HG03139 (cell line): ENCODE measurements around the gene GPHN.

Experiments
- ATAC-seq: cut with Tn5 transposase; IDR thresholded peaks from one replicate; pipeline ENCODE4 v1.9.1; 2021; ENCODE audit not compliant: unreplicated experiment

The GPHN gene

DNA sequence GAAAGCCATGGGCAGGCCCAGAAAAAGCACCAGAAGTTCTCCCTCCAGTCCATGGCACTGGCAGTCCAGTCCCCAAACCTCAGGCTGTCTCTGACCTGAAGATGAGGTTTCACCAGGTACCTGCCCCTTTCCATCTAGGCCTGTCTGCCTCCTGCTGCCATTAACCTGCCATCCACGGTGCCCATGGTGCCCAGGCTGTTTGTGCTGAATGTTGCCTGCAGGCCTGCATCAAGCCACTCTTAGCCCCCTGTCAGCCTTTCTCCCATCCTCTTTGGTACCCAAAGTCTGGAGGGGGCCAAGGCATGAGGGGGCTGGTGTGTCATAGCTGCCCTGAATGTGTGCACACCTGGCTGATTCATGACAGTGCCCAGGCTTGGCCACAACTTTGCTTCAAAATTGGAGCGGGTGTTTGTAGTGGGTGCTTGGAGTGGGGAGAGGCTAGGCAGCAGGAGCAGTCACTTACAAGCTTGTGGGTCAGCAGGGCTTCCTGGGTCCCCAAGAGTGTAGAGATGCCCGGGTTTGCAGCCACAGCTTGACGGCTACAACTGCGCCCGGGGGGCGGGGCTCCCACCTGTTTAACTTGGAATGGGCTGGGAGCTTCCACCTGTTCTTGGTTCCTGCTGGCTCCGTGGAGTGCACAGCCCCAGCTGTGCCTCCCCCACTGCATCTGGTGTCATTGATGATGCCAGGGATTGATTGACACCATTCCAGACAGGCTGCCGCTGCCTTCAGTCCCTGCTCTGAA, 88.5 kb downstream of the GPHN start:
- no peak for ATAC-seq

DNA sequence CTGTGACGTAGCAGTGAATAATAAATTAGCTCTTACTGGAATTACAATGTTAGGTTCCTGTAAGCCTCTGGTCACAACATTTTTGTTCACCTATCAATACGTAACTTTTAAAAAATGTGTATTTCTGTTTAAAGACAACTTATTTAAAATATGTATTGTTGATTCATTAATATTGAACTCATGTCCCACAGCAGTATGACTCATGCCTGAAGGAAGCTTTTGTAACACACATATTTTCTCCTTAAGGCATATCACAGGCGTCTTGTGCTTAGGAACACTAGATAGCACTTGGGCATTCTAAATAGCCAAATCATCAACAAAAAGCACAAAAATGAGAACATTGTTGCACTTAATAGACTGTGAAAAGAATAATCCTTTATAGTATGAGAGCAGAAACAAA, 92.5 kb downstream of the GPHN start:
- ATAC-seq: no peak

DNA sequence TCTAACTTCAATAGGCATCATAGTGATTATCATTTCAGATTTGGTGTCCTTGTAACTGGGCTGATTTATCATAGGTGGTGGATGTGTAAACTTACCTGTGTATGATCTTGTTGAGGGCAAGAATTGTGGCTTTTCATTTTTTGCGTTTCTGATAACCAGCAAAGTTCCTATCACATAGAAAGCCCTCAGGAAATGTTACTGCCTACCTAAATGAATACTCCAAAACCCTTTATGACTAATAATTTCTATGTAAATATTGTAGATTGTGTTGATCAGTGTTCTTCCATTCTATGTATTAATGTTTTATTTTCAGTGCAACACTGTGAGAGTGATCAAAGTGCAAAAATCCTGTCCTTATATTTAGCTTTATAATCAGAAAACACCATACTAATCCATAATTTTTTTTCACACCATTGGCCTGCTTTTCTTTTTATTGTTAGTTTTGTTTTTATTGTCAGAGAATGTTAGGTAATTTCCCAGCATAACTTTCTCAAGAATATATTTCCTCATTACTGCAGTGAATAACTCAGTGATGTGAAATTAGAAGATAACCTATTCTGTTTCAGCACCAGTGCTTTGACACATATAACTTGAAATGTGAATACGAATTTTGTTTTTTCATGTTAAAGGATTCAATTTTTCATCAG, 94.1 kb downstream of the GPHN start:
- ATAC-seq: no peak

DNA sequence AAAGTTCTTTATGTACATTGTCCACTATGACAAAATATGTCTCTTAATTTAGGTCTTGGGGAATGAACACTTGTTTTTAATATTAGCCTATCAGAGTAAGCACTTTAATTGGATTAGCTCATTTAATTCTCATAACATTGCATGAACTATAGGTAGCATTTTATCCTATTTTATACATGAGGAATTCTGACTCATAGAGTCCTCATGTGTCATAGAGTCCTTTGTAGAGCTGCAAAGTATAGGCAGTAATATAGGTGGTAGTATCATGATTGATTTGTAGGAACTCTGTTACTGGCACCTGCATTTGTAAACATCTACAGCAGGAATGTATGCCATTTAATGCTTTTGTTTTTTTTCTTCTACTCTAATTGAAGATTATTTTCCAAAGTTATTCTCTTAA, 96.0 kb downstream of the GPHN start:
- no peak for ATAC-seq

DNA sequence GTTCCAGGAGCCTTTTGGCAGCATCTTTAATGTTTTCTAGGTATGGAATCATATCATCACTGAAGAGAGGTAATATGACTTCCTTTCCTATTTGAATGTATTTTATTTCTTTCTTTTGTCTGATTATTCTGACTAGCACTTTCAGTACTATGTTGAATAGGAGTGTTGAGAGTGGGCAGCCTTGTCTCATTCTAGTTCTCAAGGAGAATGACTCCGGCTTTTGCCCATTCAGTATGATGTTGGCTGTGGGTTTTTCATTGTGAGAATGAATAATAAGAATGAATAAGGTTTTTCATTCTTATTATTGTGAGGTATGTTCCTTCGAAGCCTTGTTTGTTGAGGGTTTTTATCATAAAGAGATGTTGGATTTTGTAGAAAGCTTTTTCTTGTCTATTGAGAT, 98.9 kb downstream of the GPHN start:
- no peak for ATAC-seq

DNA sequence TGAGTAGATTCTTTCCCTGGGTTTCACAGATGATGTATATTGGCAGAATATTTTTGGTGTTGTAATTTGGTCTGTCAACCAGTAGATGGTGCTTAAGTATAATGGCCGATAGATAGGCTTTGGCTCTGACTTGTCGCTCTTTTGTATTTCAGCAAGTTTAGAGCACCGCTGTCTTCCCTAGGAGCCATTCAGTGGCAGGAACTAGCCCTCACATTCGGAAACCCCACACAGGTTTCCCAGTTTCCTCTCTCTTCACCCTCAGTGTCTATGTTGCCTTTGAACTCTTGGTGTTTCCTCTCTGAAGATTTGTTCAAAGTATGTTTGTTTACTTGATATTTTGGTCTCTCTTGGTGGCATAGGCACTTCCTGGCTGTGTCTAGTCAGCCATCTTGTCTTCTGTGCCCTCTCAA, 102.2 kb downstream of the GPHN start:
- ATAC-seq: no peak

DNA sequence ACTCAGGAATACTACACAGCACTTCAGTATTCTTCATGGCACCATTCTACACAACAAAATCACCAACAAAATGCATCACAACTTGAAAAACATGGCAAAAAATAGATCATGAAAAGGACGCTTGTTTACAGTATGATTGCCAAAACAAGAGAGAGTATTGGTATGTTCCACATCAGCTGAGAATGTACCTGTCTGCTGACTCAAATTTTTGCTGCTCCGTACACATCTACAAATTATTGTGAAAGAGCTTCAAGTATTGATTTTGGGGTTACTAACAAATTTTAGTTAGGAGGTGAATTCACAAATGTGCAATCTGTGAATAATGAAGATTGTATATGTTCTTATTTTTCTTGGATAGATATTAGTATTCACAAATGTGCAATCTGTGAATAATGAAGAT, 105.4 kb downstream of the GPHN start:
- no peak for ATAC-seq

DNA sequence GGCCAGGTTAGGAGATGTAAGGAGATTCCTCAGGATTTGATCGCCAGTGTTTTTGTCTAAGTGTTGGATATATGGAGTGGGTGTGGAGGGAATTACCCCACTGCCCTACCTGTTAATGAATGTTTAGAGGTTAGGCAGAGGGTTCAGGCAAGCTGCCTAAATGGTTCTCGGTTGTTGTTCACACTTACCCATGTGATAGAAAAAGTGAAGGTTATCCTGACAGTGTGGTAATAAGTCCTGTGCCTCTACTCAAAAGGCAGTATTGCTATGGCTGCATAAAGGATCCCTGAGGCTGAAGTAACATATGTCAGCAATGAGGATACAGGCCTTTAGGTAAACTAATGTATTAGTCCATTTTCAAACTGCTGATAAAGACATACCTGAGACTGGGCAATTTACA, 112.0 kb downstream of the GPHN start:
- ATAC-seq: no peak

DNA sequence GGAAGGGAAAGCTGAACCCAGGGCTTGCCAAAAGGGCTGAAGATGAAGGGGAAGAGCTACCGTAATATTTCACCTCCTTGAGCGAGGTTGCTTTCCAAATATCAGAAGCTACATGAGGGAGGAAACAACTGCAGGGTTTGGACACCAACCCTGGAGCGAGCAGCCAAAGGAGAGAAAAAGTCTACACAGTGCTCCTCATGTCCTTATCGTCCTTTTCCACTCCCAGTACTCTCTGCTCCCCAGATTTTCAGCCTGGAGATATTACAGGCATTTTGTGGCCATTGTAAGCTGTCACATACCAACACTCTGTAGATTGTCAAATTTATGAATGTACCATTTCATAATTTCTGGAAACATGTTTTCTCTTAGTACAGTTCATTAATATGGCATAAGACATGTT, 115.9 kb downstream of the GPHN start:
- no peak for ATAC-seq

DNA sequence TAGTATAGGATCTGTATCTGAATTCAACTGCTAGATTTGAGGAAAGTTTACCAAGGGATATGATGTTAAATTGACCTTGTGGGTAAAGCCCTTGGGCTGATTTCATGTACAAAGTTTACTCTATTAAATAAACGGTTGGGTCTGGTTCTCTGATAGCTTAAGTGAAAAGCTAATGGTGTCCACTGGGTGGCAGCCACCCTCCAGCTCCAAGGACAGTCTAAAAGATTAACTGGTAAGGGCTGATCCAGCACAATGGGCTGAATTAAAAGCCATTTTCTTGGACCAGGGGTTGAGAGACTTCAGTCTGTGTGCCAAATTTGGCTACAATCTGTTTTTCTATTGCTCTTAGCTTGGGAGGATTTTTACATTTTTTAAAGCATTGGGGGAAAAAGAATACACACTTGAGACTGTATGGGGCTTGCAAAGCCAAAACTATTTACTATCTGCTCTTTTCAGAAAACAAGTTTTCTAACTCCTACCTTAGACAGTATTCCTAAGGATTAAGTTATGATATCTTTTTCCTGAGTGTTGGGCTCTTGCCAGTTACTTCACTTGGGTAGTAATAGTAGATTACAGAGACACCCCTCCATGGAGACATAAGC, 116.5 kb downstream of the GPHN start:
- peak; percentile 73 for ATAC-seq

DNA sequence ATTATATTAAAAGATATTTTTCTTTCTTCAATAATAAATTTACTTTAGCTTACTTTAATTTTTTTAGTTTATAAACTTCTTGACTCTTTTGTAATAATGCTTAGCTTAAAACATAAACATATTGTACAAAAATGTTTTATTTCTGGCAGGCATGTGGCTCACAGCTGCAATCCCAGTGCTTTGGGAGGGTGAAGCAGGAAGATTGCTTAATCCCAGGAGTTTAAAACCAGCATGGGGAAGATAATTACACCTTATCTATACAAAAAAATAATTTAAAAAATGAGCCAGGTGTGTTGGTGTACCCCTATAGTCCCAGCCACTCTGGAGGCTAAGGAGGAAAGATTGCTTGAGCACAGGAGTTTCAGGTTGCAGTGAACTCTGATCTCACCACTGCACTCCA, 120.7 kb downstream of the GPHN start:
- ATAC-seq: no peak

DNA sequence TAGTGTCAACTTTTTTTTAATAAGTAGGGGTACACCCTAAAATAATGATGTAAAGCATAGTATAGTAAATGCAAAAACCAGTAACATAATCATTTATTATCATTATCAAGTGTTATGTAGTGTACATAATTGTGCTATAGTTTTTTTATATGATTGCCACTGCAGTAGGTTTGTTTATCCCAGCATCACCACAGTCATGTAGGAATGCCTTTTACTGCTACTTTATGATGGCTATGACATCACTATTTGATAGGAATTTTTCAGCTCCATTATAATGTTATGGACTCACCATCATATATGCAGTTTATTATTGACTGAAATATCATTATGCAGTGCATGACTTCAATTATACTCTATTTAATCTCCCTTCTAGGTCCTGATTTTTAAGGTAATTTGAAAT, 121.6 kb downstream of the GPHN start:
- no peak for ATAC-seq

DNA sequence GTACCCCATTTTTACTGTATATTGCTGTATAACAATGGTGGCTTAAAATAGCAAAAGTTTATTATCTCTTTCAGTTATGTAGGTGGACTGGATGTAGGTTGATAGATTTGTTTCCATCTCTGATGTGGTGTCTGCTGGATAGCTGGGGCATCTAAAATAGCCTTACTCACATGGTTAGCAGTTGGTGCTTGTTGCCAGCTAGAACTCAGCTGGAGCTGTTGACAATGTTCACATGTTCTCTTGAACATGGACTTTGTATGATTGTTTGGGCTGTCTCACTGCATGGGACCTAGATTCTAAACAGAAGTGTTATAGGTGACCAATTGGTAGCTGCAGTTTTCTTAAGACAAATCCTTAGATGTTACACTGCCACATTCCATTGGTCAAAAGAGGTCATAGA, 126.9 kb downstream of the GPHN start:
- no peak for ATAC-seq

DNA sequence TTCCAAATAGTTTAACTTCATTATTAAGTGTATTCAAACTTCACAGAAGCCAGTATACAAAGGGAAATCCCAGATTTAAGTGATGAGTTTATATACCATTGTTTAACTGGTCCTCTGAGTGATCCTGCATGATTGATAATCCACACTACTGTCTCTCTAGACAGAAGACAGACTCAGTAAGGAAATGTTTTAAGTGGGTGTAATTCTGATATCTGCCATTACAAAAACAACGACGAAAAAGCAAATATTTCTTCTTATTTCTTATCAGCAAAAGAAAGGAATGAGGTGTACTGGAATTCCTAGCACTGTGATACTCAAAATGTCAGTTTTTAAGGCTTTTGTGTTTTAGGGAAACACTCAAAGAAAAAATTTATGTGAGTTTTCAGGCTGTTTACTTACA, 127.5 kb downstream of the GPHN start:
- no peak for ATAC-seq

DNA sequence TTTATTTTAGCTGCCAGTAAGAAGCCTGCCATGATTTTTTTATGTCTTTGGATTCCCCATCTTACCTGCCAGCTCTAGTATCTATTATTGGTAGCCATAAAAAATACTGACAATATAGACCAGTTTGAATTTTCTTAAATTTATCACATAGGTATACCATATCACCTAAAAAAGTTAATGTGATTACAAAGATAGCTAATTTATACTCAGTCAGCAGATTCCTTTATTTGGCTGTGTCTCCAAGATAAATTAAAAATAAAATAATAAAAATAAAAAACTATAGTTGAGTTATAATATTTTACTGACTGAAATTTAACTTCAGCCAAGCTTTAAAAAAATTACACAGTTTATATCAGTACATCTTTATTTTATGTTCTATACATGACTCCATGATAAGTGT, 128.3 kb downstream of the GPHN start:
- no peak for ATAC-seq

DNA sequence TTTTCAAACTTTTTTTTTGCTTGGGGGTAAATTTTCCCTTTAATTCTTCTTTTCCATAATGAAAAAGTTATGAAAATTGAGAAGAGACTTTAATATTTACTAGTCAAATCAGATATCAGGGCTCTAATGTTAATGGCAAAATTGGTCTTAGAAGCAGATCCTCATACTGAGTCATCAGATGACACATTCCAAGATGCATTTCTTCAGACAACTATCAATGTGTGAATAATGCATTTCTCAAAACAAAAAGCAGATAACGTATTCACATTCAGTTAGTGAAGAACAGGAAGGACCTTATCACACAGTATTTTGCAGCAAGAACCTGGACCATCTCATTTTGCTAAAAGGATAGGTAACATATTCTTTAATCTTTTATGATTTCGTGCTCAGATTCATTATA, 130.7 kb downstream of the GPHN start:
- ATAC-seq: no peak

DNA sequence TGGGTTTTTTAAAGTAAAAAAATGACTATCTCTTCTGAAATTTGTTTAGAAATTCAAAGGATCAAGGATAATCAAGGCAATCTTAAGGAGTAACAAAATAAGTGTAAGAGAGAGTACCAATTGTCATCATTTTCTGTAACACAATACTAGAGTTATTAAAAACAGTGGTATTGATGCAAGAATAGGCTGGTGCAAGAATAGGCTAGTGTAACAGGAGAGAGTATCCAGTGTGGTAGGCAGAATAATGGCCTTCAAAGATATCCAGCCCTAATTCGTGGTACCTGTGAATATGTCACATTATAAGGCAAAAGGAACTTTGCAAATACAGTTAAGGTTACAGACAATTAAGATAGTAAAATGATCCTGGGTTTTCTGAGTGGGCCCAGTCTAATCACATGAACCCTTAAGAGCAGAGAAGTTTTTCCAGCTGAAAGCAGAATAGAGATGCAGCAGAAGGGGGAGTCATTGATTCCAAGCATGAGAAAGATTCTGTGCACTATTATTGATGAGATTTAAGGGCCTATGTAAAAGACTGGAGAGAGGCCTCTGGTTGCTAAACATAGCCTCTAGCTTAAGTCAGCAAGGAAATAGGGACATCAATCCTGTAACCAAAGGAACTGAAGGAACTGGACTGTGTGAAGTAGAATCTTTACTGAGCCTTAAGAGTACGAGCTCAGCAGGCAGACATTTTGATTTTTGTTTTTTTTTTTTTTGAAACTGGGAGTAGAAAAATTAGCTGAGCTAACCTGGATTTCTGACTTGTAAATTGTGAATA, 134.1 kb downstream of the GPHN start:
- no peak for ATAC-seq

DNA sequence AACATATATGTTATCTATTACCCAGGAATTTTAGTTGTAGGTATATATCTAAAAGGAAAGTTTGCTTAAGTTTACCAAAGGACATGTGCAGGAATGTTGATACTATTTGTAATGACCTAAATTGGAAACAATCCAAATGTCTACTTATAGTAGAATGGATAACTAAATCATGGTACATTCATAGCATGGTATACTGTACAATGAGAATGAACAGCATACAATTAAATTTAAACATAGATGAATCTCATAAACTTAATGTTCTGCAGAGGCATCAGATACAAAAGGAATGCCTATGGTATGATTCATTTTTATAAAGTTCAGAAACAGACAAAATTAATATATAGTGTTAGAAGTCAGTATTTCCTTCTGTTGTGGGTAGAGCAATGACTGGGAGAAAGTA, 135.4 kb downstream of the GPHN start:
- no peak for ATAC-seq

DNA sequence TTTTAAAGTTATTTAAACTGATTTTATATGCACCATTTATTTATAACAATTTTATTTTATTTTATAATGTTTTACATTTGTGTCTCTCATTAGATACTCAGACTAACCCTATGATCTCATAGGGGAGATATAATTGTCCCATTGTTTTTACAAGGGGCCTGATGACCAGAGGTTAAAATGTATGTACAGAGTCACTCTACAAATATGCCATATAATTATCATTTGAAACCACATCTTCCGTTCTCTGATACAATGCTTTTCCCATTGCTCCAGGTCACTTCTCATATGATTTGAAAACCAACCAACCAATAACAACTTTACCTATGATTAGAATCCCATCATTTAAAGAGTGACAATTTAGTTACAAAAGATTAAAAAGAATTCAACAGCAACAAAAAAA, 137.8 kb downstream of the GPHN start:
- no peak for ATAC-seq

DNA sequence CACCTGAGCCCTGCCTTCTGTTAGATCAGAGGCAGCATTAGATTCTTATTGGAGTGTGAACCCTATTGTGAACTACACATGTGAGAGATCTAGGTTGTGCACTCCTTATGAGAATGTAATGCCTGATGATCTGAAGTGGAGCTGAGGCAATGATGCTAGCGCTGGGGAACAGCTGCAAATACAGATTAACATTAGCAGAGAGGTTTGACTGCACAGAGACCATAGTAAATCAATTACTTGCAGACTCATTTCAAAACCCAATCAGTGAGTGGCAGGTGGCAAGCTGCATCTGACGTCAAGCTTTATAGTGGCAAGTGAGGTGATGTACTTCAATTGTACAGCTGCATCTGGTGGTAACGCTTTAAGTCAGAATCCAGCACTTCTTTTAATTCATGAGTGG, 141.6 kb downstream of the GPHN start:
- peak; percentile 45 for ATAC-seq

DNA sequence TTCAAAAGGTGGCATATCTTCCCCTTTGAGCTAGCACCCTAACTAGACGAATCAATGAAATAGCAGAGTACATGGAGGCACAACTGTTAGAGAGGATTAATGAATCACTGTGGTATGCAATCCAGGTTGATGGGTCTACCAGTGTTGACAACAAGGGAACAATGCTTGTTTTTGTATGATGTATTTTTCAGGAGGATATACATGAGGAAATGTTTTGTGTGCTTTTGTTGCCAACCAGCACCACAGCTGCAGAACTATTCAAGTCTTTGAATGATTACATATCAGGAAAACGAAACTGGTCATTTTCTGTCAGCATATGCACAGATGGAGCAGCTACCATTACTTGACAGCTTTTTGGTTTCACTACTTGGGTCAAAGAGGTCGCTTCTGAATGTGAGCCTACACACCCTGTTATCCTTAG, 142.6 kb downstream of the GPHN start:
- ATAC-seq: peak; percentile 56
